PC-3 (cell line): Measurements from ENCODE around the gene NR1D2. TPM values are rescaled to one million over a fixed set of nuclear protein-coding genes. Genes with fewer than 3 reads are reported as not detected.

Experiments used
- ATAC-seq: fragments of 200-7000 bp; cut with Tn5 transposase; 2 replicates; pipeline ENCODE4 v1.9.1; 2020; ENCODE audit warnings: mild to moderate bottlenecking, moderate library complexity
- BruUV-seq: library from RNA; stranded (reverse); fragments of 400-500 nt; replicated peaks from 2 replicates; lab custom pipeline; 2021; lab: Mats Ljungman, UMichigan
- CTCF ChIA-PET: fragments of 300-600 bp; sonication (Branson Sonifier 250); formaldehyde crosslinking; loops from one replicate; lab custom pipeline; 2022; ENCODE audit warnings: antibody characterized with exemption; lab: Charles Lee
- POLR2A ChIA-PET: fragments of 300-600 bp; sonication (Branson Sonifier 250); formaldehyde crosslinking; loops from one replicate; lab custom pipeline; 2022; ENCODE audit warnings: antibody characterized with exemption; ENCODE audit not compliant: unreplicated experiment; lab: Charles Lee
- DNase-seq: peaks from one replicate; pipeline ENCODE4 v3.0.0-alpha.2; 2015
- H2AFZ ChIP-seq: fragments of 300-600 bp; sonication (generic); 2 replicates; pipeline ENCODE4 v1.6.0; 2016; ENCODE audit warnings: antibody characterized with exemption, low read length
- H3F3A ChIP-seq: fragments of 300-600 bp; sonication (generic); one replicate; pipeline ENCODE4 v1.6.0; 2017; ENCODE audit warnings: antibody characterized with exemption, low read length, control low read depth, mild to moderate bottlenecking; ENCODE audit not compliant: unreplicated experiment
- H3K27ac ChIP-seq: fragments of 300-600 bp; sonication (generic); 2 replicates; pipeline ENCODE4 v1.5.1; 2016; ENCODE audit warnings: mild to moderate bottlenecking, low read length
- H3K27me3 ChIP-seq: fragments of 300-600 bp; sonication (generic); 2 replicates; pipeline ENCODE4 v1.6.1; 2016; ENCODE audit warnings: low read length, mixed read lengths
- H3K36me3 ChIP-seq: fragments of 300-600 bp; sonication (generic); 2 replicates; pipeline ENCODE4 v1.6.1; 2016; ENCODE audit warnings: low read depth, mixed run types, low read length, mixed read lengths
- H3K4me1 ChIP-seq: fragments of 300-600 bp; sonication (generic); 2 replicates; pipeline ENCODE4 v1.5.1; 2016; ENCODE audit warnings: low read length; ENCODE audit not compliant: insufficient read depth
- H3K4me2 ChIP-seq: fragments of 300-600 bp; sonication (generic); 2 replicates; pipeline ENCODE4 v1.6.0; 2016; ENCODE audit warnings: low read length
- H3K4me3 ChIP-seq: fragments of 300-600 bp; sonication (generic); 2 replicates; pipeline ENCODE4 v1.5.1; 2016; ENCODE audit warnings: mild to moderate bottlenecking, low read length, mixed read lengths
- H3K79me2 ChIP-seq: fragments of 300-600 bp; sonication (generic); 2 replicates; pipeline ENCODE4 v1.6.1; 2017; ENCODE audit warnings: low read length, mixed read lengths
- H3K9ac ChIP-seq: fragments of 300-600 bp; sonication (generic); 2 replicates; pipeline ENCODE4 v1.6.0; 2016; ENCODE audit warnings: mild to moderate bottlenecking, low read length
- H3K9me2 ChIP-seq: fragments of 300-600 bp; sonication (generic); replicated peaks from 2 replicates; pipeline ENCODE4 v1.6.1; 2016; ENCODE audit warnings: mixed run types, low read length, mixed read lengths
- H3K9me3 ChIP-seq: fragments of 300-600 bp; sonication (generic); 2 replicates; pipeline ENCODE4 v1.6.1; 2016; ENCODE audit warnings: low read length, mixed read lengths
- H4K20me1 ChIP-seq: fragments of 300-600 bp; sonication (generic); 2 replicates; pipeline ENCODE4 v1.6.1; 2016; ENCODE audit warnings: low read length, mixed read lengths
- EZH2 ChIP-seq: fragments of 300-600 bp; sonication (generic); IDR thresholded peaks from one replicate; pipeline ENCODE4 v1.6.1; 2017; ENCODE audit warnings: antibody characterized with exemption, mild to moderate bottlenecking, low read length; ENCODE audit not compliant: unreplicated experiment
- EZH2phosphoT487 ChIP-seq: fragments of 300-600 bp; sonication (generic); IDR thresholded peaks from 2 replicates; pipeline ENCODE4 v1.6.1; 2018; ENCODE audit warnings: mild to moderate bottlenecking, antibody characterized with exemption, low read length, borderline replicate concordance
- intact Hi-C: fragments of 100-400 bp; cut with micrococcal nuclease; formaldehyde crosslinking; loops from 2 replicates; pipeline ENCODE4 v1.9.0; 2023
- total RNA-seq: library from RNA; depleted of rRNA; stranded (reverse); fragments of >200 nt; gene quantifications from 2 replicates; pipeline ENCODE4 v1.2.3, GENCODE V29; 2014
- TF ChIP-seq, protein P1 (sequence below): fragments of 300-600 bp; sonication (generic); conservative IDR thresholded peaks from 2 replicates; pipeline ENCODE4 v1.5.1; 2017; ENCODE audit warnings: antibody characterized with exemption, low read depth, mild to moderate bottlenecking, low read length

NR1D2 gene
- total RNA-seq, 1 experiment from 2014 or later, result 24.7 TPM

DNA sequence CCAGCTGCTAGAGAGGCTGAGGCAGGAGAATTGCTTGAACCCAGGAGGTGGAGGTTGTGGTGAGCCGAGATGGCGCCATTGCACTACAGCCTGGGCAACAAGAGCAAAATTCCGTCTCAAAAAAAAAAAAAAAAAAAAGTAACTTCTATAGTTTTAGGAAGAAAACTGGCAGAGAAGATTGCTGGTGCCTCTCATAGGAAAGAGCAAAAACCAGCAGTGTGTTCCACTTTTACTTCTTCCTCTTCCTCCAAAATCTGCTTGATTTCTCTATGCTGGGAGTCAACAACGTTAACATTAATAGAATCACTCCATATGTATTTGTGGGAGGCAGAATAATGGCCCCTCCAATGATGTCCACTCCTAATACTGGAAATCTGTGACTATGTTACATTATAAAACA lies 12.5 kb upstream of the NR1D2 start:
- Histone ChIP-seq H3K4me1 (peaks cover 3% of the 10 kb centered on the region; the same call in 1 of the 2 replicates), H3K4me3 (no peak overlapping the region), H3K27ac (no peak overlapping the region), H2AFZ (no peak overlapping the region), H3K36me3 (no peaks in the 10 kb centered on the region), H3K4me2 (no peak overlapping the region), H4K20me1 (no peaks in the 10 kb centered on the region), H3K9me3 (no peaks in the 10 kb centered on the region), H3K79me2 (no peaks in the 10 kb centered on the region), H3K9me2 (no peaks in the 10 kb centered on the region), H3K9ac (no peak overlapping the region), H3F3A (no peaks in the 10 kb centered on the region), H3K27me3 (no peaks in the 10 kb centered on the region)
- ATAC-seq (no peak), DNase-seq (no peak)
- intact Hi-C loops, result no loop called here
- ChIA-PET CTCF (no interaction called here), POLR2A (no interaction called here)
- BruUV-seq, result no TSS peak
- TF ChIP-seq, protein P1, sequence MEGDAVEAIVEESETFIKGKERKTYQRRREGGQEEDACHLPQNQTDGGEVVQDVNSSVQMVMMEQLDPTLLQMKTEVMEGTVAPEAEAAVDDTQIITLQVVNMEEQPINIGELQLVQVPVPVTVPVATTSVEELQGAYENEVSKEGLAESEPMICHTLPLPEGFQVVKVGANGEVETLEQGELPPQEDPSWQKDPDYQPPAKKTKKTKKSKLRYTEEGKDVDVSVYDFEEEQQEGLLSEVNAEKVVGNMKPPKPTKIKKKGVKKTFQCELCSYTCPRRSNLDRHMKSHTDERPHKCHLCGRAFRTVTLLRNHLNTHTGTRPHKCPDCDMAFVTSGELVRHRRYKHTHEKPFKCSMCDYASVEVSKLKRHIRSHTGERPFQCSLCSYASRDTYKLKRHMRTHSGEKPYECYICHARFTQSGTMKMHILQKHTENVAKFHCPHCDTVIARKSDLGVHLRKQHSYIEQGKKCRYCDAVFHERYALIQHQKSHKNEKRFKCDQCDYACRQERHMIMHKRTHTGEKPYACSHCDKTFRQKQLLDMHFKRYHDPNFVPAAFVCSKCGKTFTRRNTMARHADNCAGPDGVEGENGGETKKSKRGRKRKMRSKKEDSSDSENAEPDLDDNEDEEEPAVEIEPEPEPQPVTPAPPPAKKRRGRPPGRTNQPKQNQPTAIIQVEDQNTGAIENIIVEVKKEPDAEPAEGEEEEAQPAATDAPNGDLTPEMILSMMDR, result no peak

DNA sequence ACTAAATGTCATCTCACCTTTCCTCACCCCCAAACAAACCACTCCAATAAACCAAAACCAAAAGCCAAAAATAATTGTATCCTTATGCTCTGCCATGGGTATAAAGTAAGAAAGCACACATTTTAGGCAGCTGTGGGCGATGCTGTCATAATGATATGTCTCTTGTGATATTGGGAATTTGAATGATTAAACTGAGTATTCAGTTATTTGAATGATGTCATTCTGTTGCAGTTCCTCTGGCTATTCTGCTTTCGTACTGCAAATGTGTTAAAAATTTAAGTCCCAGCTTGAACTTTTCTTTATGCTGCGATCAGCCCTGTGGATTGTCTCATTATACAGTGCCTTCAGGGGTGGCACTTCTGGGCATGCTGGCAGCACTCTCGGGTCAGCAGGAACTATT lies 10.8 kb upstream of the NR1D2 start:
- POLR2A ChIA-PET, result no interaction called here
- no TSS peak for BruUV-seq
- H3K36me3 ChIP-seq, result no peaks in the 10 kb centered on the region
- H3K4me3 ChIP-seq, result no peak overlapping the region
- no peaks in the 10 kb centered on the region for H3K9me2 ChIP-seq
- TF ChIP-seq, protein P1, result no peak
- TF ChIP-seq EZH2 (no peak), EZH2phosphoT487 (no peak)
- H3K27ac ChIP-seq, result no peak overlapping the region
- H3K4me2 ChIP-seq, result no peak overlapping the region
- no peak overlapping the region for H2AFZ ChIP-seq
- no peaks in the 10 kb centered on the region for H3F3A ChIP-seq
- ATAC-seq, result no peak
- no peaks in the 10 kb centered on the region for H3K79me2 ChIP-seq
- H3K27me3 ChIP-seq, result no peaks in the 10 kb centered on the region
- no peaks in the 10 kb centered on the region for H3K9me3 ChIP-seq
- DNase-seq, result no peak
- H3K9ac ChIP-seq, result no peak overlapping the region
- CTCF ChIA-PET, result no interaction called here
- H4K20me1 ChIP-seq, result no peaks in the 10 kb centered on the region
- H3K4me1 ChIP-seq, result no peaks in the 10 kb centered on the region
- intact Hi-C loops, result no loop called here

DNA sequence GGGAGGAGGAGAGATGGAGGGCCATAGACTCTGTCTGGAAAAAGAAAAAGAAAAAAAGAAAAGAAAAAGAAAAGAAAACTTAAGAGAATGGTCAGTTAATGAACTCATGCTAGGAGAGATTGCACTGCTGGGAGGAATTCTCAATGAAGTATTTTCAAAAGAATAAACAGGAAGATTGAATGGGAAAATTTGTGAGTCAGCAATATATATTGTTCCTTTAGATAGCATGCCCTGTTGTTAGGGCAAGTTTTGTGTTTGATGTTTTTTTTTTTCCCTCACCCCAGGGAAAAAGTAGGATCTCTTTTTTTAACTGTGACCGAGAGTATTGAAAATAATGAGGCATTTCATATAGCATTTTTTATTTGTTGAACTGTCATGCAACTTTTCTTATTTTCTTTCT lies 7.8 kb upstream of the NR1D2 start:
- intact Hi-C loops, result no loop called here
- Histone ChIP-seq H3F3A (no peaks in the 10 kb centered on the region), H3K79me2 (no peaks in the 10 kb centered on the region), H3K9me2 (no peaks in the 10 kb centered on the region), H3K4me1 (no peaks in the 10 kb centered on the region), H3K9me3 (no peaks in the 10 kb centered on the region), H3K27me3 (no peaks in the 10 kb centered on the region), H3K4me3 (no peak overlapping the region), H3K9ac (no peak overlapping the region), H3K27ac (no peak overlapping the region), H3K4me2 (no peak overlapping the region), H2AFZ (no peak overlapping the region), H4K20me1 (no peaks in the 10 kb centered on the region), H3K36me3 (no peaks in the 10 kb centered on the region)
- DNase-seq, result no peak
- no TSS peak for BruUV-seq
- TF ChIP-seq, protein P1, result no peak
- TF ChIP-seq EZH2phosphoT487 (no peak), EZH2 (no peak)
- POLR2A ChIA-PET, result no interaction called here
- CTCF ChIA-PET, result no interaction called here
- ATAC-seq, result no peak
